Activated CD4-positive, alpha-beta T cell treated with anti-CD3 and anti-CD28 coated beads, Interleukin-2, amount 10 ng/mL, durations not matched to agents 7 days and 5 days (primary cell): ENCODE data around the gene PEAK1. TPM values are rescaled to one million over a fixed set of nuclear protein-coding genes. Genes with fewer than 3 reads are reported as not detected.

Source experiments
- CTCF ChIA-PET: fragments of 350-600 bp; sonication (Branson Sonifier 250); formaldehyde crosslinking; loops from one replicate; lab custom pipeline; 2021; ENCODE audit warnings: antibody characterized with exemption; lab: Charles Lee
- POLR2A ChIA-PET: fragments of 350-600 bp; sonication (Branson Sonifier 250); formaldehyde crosslinking; loops from one replicate; lab custom pipeline; 2021; ENCODE audit warnings: antibody characterized with exemption; lab: Charles Lee
- DNase-seq: peaks from one replicate; pipeline ENCODE4 v3.0.0-alpha.2; 2020
- H3K27ac Mint-ChIP-seq: one replicate; pipeline ENCODE4 v1.8.0; 2021; ENCODE audit warnings: mild to moderate bottlenecking, moderate library complexity, mixed read lengths
- H3K27me3 Mint-ChIP-seq: one replicate; pipeline ENCODE4 v1.8.0; 2021; ENCODE audit warnings: mixed read lengths
- H3K36me3 Mint-ChIP-seq: one replicate; pipeline ENCODE4 v1.8.0; 2021; ENCODE audit warnings: low read depth, mixed read lengths
- H3K4me1 Mint-ChIP-seq: one replicate; pipeline ENCODE4 v1.8.0; 2021; ENCODE audit warnings: mixed read lengths
- H3K4me3 Mint-ChIP-seq: one replicate; pipeline ENCODE4 v1.8.0; 2021; ENCODE audit warnings: mild to moderate bottlenecking, moderate library complexity, mixed read lengths
- H3K9me3 Mint-ChIP-seq: one replicate; pipeline ENCODE4 v1.8.0; 2021; ENCODE audit warnings: mixed read lengths
- total RNA-seq, 2 experiments: library from RNA; stranded (reverse); gene quantifications; one replicate each; pipeline ENCODE4 v1.2.3, GENCODE V29; 2021

The PEAK1 gene
- total RNA-seq, 2 experiments from 2014 or later, result 27.9 to 29.4 TPM

DNA sequence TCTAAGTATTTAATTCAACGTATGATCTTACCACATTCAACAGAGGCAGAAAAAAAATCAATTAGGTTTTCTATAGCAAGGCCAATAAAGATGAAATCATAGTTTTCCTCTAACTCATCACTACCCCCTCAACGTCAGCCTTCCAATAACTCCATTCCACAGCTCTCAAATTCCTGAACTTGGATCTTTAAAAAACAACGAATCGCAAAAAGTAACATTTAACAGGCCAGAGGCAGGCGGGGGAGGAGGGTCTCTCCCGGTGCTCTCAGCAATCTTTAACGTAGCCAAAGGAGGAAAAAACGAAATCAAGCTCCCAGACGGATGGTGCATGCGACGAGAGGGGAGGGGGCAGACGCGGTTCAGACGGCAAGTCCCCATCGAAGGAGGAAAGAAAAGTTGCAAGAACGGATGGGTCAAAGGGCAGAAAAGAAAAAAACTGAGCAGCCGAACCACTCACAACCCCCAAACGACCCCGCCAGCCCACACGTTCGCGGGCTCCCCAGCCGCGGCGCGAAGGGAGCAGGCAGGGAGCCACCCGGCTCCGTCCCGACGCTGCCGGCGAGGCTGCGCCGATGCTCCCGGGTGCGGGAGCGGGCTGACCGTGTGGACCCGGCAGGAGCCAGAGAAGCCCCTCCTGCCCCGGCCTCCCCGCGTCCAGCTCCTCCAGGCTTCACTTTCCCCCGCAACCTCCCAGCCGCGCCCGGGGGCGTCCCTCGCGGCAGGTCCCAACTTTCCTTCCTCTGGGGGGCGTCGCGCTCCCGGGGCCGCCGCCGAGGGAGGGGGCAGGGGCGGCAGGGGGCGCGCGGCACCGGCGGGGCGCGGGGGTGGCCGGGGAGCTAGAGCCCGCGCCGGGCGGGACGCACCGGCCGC is 703 bp downstream of the PEAK1 start:
- ChIA-PET CTCF (interaction anchor here (0.6 to 1.0 kb wide), 3 partner anchors 9 to 469 kb away, joined by 3 to 4 read pairs (median 4); no protein-coding TSS in a partner anchor), POLR2A (interaction anchor here (0.6 kb wide), 1 partner anchor 86 kb away, joined by 3 read pairs; no protein-coding TSS in a partner anchor)
- Mint-ChIP-seq H3K4me3 (peak overlapping the region; percentile 88), H3K27ac (peak overlapping the region; percentile 93), H3K27me3 (no peaks in the 10 kb centered on the region), H3K9me3 (no peaks in the 10 kb centered on the region), H3K36me3 (no peaks in the 10 kb centered on the region), H3K4me1 (peaks cover 42% of the 10 kb centered on the region)
- peak; percentile 34 for DNase-seq

DNA sequence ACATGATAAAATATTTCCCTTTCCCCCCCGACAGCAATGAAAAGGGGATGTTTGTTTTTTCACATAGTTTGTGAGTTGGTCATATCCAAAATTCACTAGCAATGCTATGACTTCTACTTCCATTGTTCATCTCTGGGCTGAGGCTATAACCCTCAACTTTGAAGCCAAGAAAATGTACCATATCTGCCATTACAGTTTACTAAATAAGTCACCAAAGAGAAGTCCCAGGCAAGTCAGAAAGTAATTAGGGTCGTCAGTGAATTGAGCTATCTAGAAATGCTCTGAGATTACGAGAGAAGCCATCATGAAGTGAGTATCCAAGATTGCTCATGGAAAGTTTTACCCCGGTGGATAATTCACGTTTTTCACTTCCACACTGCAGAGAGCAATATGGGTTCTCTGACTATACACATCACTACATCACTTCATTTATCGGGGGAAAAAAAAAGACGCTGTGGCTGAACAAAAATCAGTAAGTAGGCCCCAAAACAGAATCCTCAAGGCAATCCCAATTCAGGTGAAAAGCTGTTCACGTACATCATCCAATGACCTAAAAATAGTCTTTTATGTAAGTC is 1.4 kb downstream of the PEAK1 start:
- Mint-ChIP-seq H3K27ac (peak overlapping the region; percentile 93), H3K9me3 (no peaks in the 10 kb centered on the region), H3K27me3 (no peaks in the 10 kb centered on the region), H3K4me1 (peaks cover 37% of the 10 kb centered on the region), H3K36me3 (no peaks in the 10 kb centered on the region), H3K4me3 (peak overlapping the region; percentile 88)
- ChIA-PET CTCF (interaction anchor here (1.0 kb wide), 1 partner anchor 12 kb away, joined by 4 read pairs; no protein-coding TSS in a partner anchor), POLR2A (no interaction called here)
- DNase-seq, result no peak

DNA sequence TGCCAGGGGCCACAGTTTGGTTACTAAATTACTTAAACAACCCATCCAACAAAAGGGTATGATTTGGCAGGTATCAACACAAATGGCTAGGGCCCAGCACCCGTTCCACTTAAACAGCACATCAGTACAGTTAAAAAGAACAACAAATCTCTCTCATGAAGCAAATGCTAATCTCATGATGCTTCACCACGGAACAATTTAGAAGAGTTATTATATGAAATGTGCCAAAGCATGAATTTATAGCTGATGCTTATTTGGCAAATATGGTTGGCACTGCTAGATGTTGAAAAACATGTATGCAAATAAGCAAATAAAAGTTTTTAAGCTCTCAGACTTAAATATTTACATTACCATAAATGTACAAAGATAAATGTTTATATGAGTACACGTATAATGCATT is 2.3 kb downstream of the PEAK1 start:
- Mint-ChIP-seq H3K4me3 (no peak overlapping the region), H3K4me1 (peaks cover 34% of the 10 kb centered on the region), H3K27ac (no peak overlapping the region), H3K27me3 (no peaks in the 10 kb centered on the region), H3K9me3 (no peaks in the 10 kb centered on the region), H3K36me3 (no peaks in the 10 kb centered on the region)
- ChIA-PET CTCF (no interaction called here), POLR2A (no interaction called here)
- no peak for DNase-seq

DNA sequence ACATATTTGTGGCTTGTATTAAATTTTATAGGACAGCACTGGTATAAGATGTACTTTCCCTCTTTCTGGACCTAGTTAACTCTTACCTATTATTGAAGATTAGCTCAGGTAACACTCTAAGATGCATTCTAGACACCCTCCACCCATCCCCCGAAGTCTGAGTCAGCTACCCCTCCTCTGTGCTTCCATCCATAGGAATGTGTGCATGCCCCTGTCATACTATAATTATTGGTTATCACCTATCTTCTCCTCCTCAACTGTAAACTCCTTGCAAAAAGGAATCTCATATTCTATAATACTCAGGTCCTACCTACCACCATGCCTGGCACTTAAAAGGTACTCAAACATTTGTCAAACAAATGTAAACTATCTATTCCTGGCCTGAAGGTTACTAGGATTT is 3.0 kb downstream of the PEAK1 start:
- no peaks in the 10 kb centered on the region for H3K27me3 Mint-ChIP-seq
- ChIA-PET POLR2A (no interaction called here), CTCF (no interaction called here)
- H3K27ac Mint-ChIP-seq, result no peak overlapping the region
- H3K4me1 Mint-ChIP-seq, result peaks cover 33% of the 10 kb centered on the region
- no peaks in the 10 kb centered on the region for H3K36me3 Mint-ChIP-seq
- no peak for DNase-seq
- H3K9me3 Mint-ChIP-seq, result no peaks in the 10 kb centered on the region
- no peak overlapping the region for H3K4me3 Mint-ChIP-seq

DNA sequence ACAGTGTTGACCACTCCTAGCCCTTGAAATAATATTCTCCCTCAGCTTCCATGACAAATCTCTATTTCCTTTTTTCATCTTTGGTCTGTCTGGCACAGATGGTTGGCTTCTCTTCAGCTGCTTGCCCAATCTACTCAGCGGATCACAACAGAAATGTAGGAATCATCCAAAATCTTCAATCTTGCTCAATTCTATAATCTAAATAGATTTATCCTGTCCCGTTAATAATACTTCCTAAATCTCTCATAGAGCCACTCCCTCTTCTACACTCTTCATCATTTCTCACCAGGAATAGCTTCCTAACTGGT is 3.8 kb downstream of the PEAK1 start:
- DNase-seq, result no peak
- Mint-ChIP-seq H3K27ac (no peak overlapping the region), H3K9me3 (no peaks in the 10 kb centered on the region), H3K27me3 (no peaks in the 10 kb centered on the region), H3K36me3 (no peaks in the 10 kb centered on the region), H3K4me1 (peaks cover 24% of the 10 kb centered on the region), H3K4me3 (no peak overlapping the region)
- POLR2A ChIA-PET, result no interaction called here
- CTCF ChIA-PET, result no interaction called here

DNA sequence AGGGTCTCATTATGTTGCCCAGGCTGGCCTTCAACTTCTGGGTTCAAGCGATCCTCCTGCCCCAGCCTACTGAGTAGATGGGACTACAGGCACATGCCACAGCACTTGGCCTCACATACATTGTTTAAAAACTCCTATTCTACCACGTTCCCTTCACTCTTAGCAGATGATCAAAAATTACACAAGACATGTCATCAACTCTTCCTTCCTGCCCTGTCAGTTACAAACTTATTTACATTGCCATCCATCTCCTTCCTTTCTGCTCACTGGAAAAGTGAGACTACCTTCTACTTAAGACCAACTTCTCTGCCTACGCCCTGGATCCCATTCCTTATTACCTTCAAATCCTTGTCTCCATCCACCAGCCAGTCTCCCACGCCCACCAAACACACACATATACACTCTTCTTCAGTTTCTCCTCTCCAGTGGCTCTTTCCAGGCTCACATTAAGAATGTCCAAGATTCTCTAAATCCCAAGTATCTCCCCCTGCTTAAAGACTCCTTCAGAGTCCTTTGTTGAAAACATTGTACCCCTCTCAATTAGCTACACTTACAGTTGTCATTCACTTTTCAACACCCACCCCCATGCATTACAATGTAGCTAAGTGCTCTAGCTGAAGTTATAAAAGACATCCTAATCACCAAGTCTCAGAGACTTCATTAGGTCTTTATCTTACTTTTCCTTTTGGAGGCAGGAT is 4.3 kb downstream of the PEAK1 start:
- Mint-ChIP-seq H3K4me3 (no peak overlapping the region), H3K27me3 (no peaks in the 10 kb centered on the region), H3K4me1 (peaks cover 27% of the 10 kb centered on the region), H3K27ac (no peak overlapping the region), H3K36me3 (no peaks in the 10 kb centered on the region), H3K9me3 (no peaks in the 10 kb centered on the region)
- POLR2A ChIA-PET, result no interaction called here
- CTCF ChIA-PET, result no interaction called here
- no peak for DNase-seq

DNA sequence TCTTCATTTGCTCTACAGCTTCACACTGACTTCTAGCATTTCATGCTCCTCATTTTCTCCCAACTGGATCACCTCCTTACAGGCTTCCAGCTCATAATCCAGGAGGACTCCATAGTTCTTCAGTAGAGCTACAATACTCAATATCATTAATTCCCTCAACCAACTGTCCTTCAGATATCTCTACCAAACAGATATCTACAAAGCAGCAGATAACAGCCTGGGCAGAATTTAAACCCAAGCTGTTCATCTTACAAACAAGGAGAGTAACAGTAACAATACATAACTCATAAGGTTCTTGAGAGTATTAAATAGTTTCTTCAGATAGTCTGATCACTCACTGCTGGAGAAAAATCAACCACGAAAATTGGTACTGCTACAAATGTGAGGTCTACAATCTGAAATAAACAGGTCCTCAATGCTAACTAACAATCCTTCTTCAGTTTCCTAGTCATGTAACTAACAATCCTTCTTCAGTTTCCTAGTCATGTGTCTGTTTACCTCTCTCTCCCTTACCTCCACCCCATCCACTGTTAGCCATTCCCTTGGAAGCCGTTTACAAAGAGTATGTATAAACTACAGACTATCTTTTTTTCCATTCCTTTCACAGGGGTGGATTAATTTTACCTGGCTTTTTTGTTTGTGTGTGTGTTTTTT is 5.0 kb downstream of the PEAK1 start:
- H3K36me3 Mint-ChIP-seq, result no peaks in the 10 kb centered on the region
- no peak for DNase-seq
- no peak overlapping the region for H3K27ac Mint-ChIP-seq
- POLR2A ChIA-PET, result no interaction called here
- H3K4me3 Mint-ChIP-seq, result no peak overlapping the region
- peaks cover 33% of the 10 kb centered on the region for H3K4me1 Mint-ChIP-seq
- no peaks in the 10 kb centered on the region for H3K9me3 Mint-ChIP-seq
- CTCF ChIA-PET, result interaction anchor here (0.5 kb wide), 1 partner anchor 23 kb away, joined by 3 read pairs; no protein-coding TSS in a partner anchor
- no peaks in the 10 kb centered on the region for H3K27me3 Mint-ChIP-seq

DNA sequence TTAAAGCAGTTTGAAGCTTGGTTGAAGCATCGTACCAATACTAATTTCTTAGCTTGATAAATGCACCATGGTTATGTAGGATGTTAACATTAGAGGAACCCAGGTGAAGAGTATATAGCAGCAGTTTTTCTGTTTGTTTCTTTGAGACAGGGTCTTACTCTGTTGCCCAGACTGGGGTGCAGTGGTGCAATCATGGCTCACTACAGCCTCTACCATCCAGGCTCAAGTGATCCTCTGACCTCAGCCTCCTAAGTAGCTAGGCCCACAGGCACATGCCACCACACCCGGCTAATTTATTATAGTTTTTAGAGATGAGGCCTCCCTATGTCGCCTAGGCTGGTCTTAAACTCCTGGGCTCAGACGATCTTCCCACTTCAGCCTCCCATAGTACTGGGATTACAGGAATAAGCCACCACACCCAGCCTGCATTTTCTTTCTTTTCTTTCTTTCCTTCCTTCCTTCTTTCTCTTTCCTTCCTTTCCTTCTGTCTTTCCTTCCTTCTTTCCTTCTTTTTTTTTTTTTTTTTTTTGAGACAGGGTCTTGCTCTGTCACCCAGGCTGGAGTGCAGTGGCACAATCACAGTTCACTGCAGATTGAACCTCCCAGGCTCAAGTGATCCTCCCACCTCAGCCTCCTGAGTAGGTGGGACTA is 6.1 kb downstream of the PEAK1 start:
- peaks cover 40% of the 10 kb centered on the region for H3K4me1 Mint-ChIP-seq
- POLR2A ChIA-PET, result no interaction called here

DNA sequence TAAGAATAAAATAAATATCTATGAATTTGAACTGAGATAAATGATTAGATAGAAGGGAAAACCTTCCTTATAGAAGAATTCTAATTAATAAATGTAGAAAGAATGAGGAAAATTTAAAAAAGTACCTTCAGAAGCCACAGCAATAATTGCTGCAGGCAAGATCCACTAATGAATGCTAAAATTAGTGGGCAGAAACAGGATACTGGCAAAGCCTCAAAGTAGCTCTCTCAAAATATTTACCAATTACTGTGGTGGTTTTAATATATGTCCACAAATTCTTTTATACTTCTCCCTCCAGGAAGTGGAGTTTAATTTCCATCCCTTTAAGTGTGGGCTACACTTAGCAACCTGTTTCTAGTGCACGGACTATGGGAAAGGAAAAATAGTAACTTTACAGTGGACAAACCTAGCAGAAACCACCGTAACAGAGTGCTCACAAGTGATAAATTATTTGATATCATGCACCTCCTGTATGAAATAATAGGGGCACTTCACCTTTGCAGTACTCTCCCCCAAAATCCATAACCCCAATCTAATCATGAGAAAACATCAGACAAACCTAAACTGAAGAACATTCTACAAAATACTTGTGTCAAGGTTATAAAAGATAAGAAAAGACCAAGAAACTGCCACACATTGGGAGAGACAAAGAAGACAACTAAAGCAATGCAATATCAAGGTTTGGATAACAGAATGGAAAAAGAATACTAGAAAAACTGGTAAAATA is 6.8 kb downstream of the PEAK1 start:
- POLR2A ChIA-PET, result no interaction called here
- Mint-ChIP-seq H3K36me3 (no peaks in the 10 kb centered on the region), H3K4me1 (peaks cover 33% of the 10 kb centered on the region), H3K4me3 (no peak overlapping the region), H3K27ac (no peak overlapping the region), H3K9me3 (no peaks in the 10 kb centered on the region), H3K27me3 (no peaks in the 10 kb centered on the region)
- no peak for DNase-seq
- CTCF ChIA-PET, result no interaction called here

More for the DNA sequence above, 6.1 kb downstream of the PEAK1 start:
- CTCF ChIA-PET, result no interaction called here
- H3K4me3 Mint-ChIP-seq, result no peak overlapping the region
- H3K27me3 Mint-ChIP-seq, result no peaks in the 10 kb centered on the region
- H3K36me3 Mint-ChIP-seq, result no peaks in the 10 kb centered on the region
- no peak for DNase-seq
- H3K27ac Mint-ChIP-seq, result no peak overlapping the region
- no peaks in the 10 kb centered on the region for H3K9me3 Mint-ChIP-seq

DNA sequence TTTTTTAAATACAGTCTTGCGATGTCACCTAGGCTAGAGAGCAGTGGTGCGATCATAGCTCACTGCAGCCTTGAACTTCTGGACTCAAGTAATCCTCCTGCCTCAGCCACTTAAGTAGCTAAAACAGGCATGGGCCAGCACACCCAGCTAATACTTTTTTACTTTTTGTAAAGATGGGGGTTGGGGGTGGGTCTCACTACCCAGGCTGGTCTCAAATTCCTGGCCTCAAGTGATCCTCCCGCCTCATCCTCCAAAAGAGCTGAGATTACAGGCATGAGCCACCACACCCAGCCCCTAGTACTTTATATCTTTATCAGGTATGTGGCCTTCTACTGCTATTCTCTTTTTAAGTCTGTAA is 8.3 kb downstream of the PEAK1 start:
- no peak for DNase-seq
- CTCF ChIA-PET, result no interaction called here
- no peaks in the 10 kb centered on the region for H3K36me3 Mint-ChIP-seq
- H3K27ac Mint-ChIP-seq, result no peak overlapping the region
- no peaks in the 10 kb centered on the region for H3K27me3 Mint-ChIP-seq
- H3K4me3 Mint-ChIP-seq, result no peak overlapping the region
- POLR2A ChIA-PET, result no interaction called here
- H3K4me1 Mint-ChIP-seq, result peaks cover 34% of the 10 kb centered on the region
- peaks cover 4% of the 10 kb centered on the region for H3K9me3 Mint-ChIP-seq

DNA sequence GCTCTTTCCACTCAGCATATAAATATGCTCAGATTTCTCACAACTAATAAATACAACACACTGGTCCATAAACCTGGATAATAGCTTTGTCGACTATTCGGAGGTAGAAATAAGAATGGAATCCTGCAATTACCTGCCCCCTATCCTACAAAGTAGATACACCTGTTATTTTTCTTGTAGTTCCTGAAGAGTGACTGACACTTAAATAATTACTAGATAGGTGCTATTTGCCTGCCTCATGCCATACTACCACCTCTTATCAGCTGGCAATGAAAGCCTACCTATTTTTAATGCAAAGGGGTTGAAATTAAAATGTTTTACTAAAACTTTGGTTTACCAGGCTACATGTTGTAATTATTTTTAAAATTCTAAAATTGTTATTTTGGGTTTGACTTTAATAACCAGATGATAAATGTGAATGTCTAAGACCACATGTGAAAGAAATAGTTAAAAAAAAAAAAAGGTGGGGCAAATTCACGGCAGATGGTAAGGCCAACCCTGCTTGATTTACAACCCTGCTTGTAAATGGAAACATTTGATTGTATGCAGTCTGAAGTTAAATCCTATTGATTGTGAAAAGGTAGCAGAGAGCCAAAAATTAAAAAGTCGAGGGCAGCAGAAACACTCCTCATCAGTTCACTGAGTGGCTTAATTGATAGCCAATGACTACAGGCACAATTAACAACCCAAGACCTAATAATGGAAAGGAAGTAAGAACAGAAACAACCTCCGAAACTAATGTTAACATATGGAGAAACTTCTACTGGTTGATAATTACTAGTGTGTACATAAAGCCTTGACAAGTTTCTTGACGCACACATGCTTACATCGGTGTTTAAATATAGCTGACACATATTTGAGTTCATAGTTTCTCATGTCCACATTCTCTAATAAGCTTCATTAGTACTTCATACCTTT is 8.9 kb downstream of the PEAK1 start:
- Mint-ChIP-seq H3K9me3 (peaks cover 4% of the 10 kb centered on the region), H3K27ac (peak overlapping the region; percentile 76), H3K27me3 (no peaks in the 10 kb centered on the region), H3K36me3 (no peaks in the 10 kb centered on the region), H3K4me1 (peaks cover 40% of the 10 kb centered on the region), H3K4me3 (no peak overlapping the region)
- no peak for DNase-seq
- ChIA-PET CTCF (interaction anchor here (0.6 to 1.2 kb wide), 2 partner anchors 15 to 109 kb away, joined by 3 to 4 read pairs; no protein-coding TSS in a partner anchor), POLR2A (no interaction called here)
